Amniotic epithelial cell (primary cell): ENCODE data around the gene DDO.
A peak's percentile ranks its signal among the peaks of the same experiment; 100 is the strongest.

Experiments used
- DNase-seq: peaks from one replicate; pipeline ENCODE4 v3.0.0-alpha.2; 2010; ENCODE audit warnings: low read depth

Gene DDO

GRCh38 chr6:110415086-110415916, at the start of gene DDO:
Gene DDO (minus strand): TSS chr6:110415575. CDS start chr6:110413462, 2,113 bp downstream.
- DNase-seq, result peak; percentile 69

GRCh38 chr6:110462884-110463481, 47.6 kb upstream of the DDO start:
- DNase-seq, result no peak

GRCh38 chr6:110461376-110461775, 46.0 kb upstream of the DDO start:
- no peak for DNase-seq

- no peak for DNase-seq
Measured at GRCh38 chr6:110459137-110459536, 43.8 kb upstream of the DDO start.

- DNase-seq, result no peak
Measured at GRCh38 chr6:110458476-110458875, 43.1 kb upstream of the DDO start.

- DNase-seq, result peak; percentile 38
Measured at GRCh38 chr6:110457567-110458175, 42.3 kb upstream of the DDO start.

- DNase-seq, result no peak
Measured at GRCh38 chr6:110456694-110457093, 41.3 kb upstream of the DDO start.

GRCh38 chr6:110449541-110449895, 34.1 kb upstream of the DDO start:
- peak; percentile 48 for DNase-seq

GRCh38 chr6:110448846-110449540, 33.6 kb upstream of the DDO start:
- no peak for DNase-seq

GRCh38 chr6:110447761-110448160, 32.4 kb upstream of the DDO start:
- no peak for DNase-seq

- DNase-seq, result no peak
Measured at GRCh38 chr6:110446405-110446804, 31.0 kb upstream of the DDO start.

GRCh38 chr6:110440026-110440425, 24.7 kb upstream of the DDO start:
- no peak for DNase-seq

GRCh38 chr6:110439356-110439755, 24.0 kb upstream of the DDO start:
- no peak for DNase-seq

GRCh38 chr6:110434961-110435602, 19.7 kb upstream of the DDO start:
- no peak for DNase-seq

GRCh38 chr6:110432285-110432900, 17.0 kb upstream of the DDO start:
- DNase-seq, result no peak

- no peak for DNase-seq
Measured at GRCh38 chr6:110430741-110431140, 15.4 kb upstream of the DDO start.

GRCh38 chr6:110430236-110430635, 14.9 kb upstream of the DDO start:
- DNase-seq, result no peak

GRCh38 chr6:110428153-110428552, 12.8 kb upstream of the DDO start:
- no peak for DNase-seq

GRCh38 chr6:110425816-110426215, 10.4 kb upstream of the DDO start:
- no peak for DNase-seq

- DNase-seq, result peak; percentile 63
Measured at GRCh38 chr6:110422444-110422822, 7.1 kb upstream of the DDO start.

GRCh38 chr6:110421749-110422443, 6.5 kb upstream of the DDO start:
- DNase-seq, result no peak
